ENCODE data around the gene SPATA25.
A peak's percentile ranks its signal among the peaks of the same experiment; 100 is the strongest.

The SPATA25 gene

DNA sequence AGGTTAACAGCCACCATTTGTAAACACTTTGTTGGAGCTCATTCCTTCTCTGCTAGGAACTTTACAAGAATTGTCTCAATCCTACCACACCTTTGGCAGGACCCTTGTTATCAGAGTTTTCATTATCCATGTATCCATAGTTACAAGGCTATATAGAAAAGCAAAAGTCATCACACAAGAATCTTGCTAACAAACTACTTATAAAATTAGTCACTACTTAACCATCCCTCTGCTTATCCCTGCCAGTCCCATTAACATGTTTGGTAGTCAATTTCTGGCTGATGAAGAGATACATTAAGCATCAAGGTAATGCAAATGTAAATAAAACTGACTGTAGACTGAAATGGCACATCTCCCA is 19.6 kb downstream of the SPATA25 start:
- FAIRE-seq, result no peak
- TF ChIP-seq POLR2AphosphoS5 (IDR thresholded peaks at IDR 0.05; ENCODE audit: low read depth, low read length) (no peak), POU2F2 (IDR thresholded peaks at IDR 0.05; ENCODE audit: low read depth, low read length) (no peak), TAF1 (IDR thresholded peaks at IDR 0.05; ENCODE audit: low read depth, low read length) (no peak), POLR2A (IDR thresholded peaks at IDR 0.05; ENCODE audit: low read depth, low read length) (no peak), PAX5 (IDR thresholded peaks at IDR 0.05; ENCODE audit: insufficient read depth, low read length, severe bottlenecking) (no peak), SPI1 (IDR thresholded peaks at IDR 0.05; ENCODE audit: low read depth, low read length) (no peak)
- DNase-seq (ENCODE audit: insufficient read length, low spot score), result no peak

GRCh38 chr20:45867136-45867818 is 20.1 kb downstream of the SPATA25 start:
- FAIRE-seq, result no peak

GRCh38 chr20:45866454-45866853 is 21.0 kb downstream of the SPATA25 start:
- no peak for FAIRE-seq

More at GRCh38 chr20:45867136-45867818, 20.1 kb downstream of the SPATA25 start:
- no peak for DNase-seq (ENCODE audit: insufficient read length, low spot score)
- TF ChIP-seq POLR2AphosphoS5 (IDR thresholded peaks at IDR 0.05; ENCODE audit: low read depth, low read length) (no peak), SPI1 (IDR thresholded peaks at IDR 0.05; ENCODE audit: low read depth, low read length) (no peak), POLR2A (IDR thresholded peaks at IDR 0.05; ENCODE audit: low read depth, low read length) (no peak), TAF1 (IDR thresholded peaks at IDR 0.05; ENCODE audit: low read depth, low read length) (no peak), POU2F2 (IDR thresholded peaks at IDR 0.05; ENCODE audit: low read depth, low read length) (no peak), PAX5 (IDR thresholded peaks at IDR 0.05; ENCODE audit: insufficient read depth, low read length, severe bottlenecking) (no peak)

GRCh38 chr20:45863543-45864470 is 23.6 kb downstream of the SPATA25 start:
- TF ChIP-seq POLR2A (IDR thresholded peaks at IDR 0.05; ENCODE audit: low read depth, low read length), result no peak
- TF ChIP-seq SPI1 (IDR thresholded peaks at IDR 0.05; ENCODE audit: low read depth, low read length), result no peak
- no peak for TF ChIP-seq PAX5 (IDR thresholded peaks at IDR 0.05; ENCODE audit: insufficient read depth, low read length, severe bottlenecking)
- TF ChIP-seq POLR2AphosphoS5 (IDR thresholded peaks at IDR 0.05; ENCODE audit: low read depth, low read length), result no peak
- TF ChIP-seq TAF1 (IDR thresholded peaks at IDR 0.05; ENCODE audit: low read depth, low read length), result no peak
- no peak for TF ChIP-seq POU2F2 (IDR thresholded peaks at IDR 0.05; ENCODE audit: low read depth, low read length)
- DNase-seq (ENCODE audit: insufficient read length, low spot score), result no peak
- no peak for FAIRE-seq

More at GRCh38 chr20:45866454-45866853, 21.0 kb downstream of the SPATA25 start:
- DNase-seq (ENCODE audit: insufficient read length, low spot score), result no peak
- TF ChIP-seq POLR2A (IDR thresholded peaks at IDR 0.05; ENCODE audit: low read depth, low read length) (no peak), POU2F2 (IDR thresholded peaks at IDR 0.05; ENCODE audit: low read depth, low read length) (no peak), TAF1 (IDR thresholded peaks at IDR 0.05; ENCODE audit: low read depth, low read length) (no peak), POLR2AphosphoS5 (IDR thresholded peaks at IDR 0.05; ENCODE audit: low read depth, low read length) (no peak)

- no peak for TF ChIP-seq POU2F2 (IDR thresholded peaks at IDR 0.05; ENCODE audit: low read depth, low read length)
- no peak for TF ChIP-seq PAX5 (IDR thresholded peaks at IDR 0.05; ENCODE audit: insufficient read depth, low read length, severe bottlenecking)
- TF ChIP-seq SPI1 (IDR thresholded peaks at IDR 0.05; ENCODE audit: low read depth, low read length), result no peak
- TF ChIP-seq POLR2AphosphoS5 (IDR thresholded peaks at IDR 0.05; ENCODE audit: low read depth, low read length), result no peak
- no peak for TF ChIP-seq POLR2A (IDR thresholded peaks at IDR 0.05; ENCODE audit: low read depth, low read length)
- TF ChIP-seq TAF1 (IDR thresholded peaks at IDR 0.05; ENCODE audit: low read depth, low read length), result no peak
- DNase-seq (ENCODE audit: insufficient read length, low spot score), result no peak
- no peak for FAIRE-seq
These were observed 26.0 kb downstream of the SPATA25 start for GRCh38 chr20:45861221-45862075.

DNA sequence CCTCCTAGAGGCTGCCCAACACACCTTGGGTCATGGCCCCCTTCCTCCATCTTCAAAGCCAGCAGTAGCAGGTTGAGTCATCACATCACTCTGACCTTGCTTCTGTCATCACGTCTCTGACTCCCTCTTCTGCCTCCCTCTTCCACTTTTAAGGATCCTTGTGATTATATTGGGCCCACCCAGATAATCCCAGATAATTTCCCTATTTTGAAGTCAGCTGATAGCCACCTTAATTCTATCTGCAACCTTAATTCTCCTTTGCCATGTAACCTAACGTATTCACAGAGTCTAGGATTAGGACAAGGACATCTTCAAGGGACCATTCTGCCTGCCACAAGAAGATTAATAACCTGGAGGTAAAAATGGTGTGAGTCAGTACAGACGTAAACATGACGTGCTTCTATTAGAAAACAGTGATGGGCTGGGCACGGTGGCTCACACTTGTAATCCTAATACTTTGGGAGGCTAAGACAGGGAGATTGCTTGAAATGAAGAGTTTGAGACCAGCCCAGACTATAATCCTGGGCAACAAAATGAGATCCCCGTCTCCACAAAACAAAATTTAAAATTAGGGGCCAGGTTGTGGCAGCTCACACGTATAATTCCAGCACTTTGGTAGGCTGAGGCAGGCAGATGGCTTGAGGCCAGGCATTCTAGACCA is 26.7 kb downstream of the SPATA25 start:
- no peak for DNase-seq (ENCODE audit: insufficient read length, low spot score)
- no peak for TF ChIP-seq POLR2A (IDR thresholded peaks at IDR 0.05; ENCODE audit: low read depth, low read length)
- TF ChIP-seq SPI1 (IDR thresholded peaks at IDR 0.05; ENCODE audit: low read depth, low read length), result no peak
- TF ChIP-seq POLR2AphosphoS5 (IDR thresholded peaks at IDR 0.05; ENCODE audit: low read depth, low read length), result no peak
- no peak for TF ChIP-seq POU2F2 (IDR thresholded peaks at IDR 0.05; ENCODE audit: low read depth, low read length)
- no peak for TF ChIP-seq PAX5 (IDR thresholded peaks at IDR 0.05; ENCODE audit: insufficient read depth, low read length, severe bottlenecking)
- no peak for TF ChIP-seq TAF1 (IDR thresholded peaks at IDR 0.05; ENCODE audit: low read depth, low read length)
- FAIRE-seq, result no peak

- TF ChIP-seq POLR2A (IDR thresholded peaks at IDR 0.05; ENCODE audit: low read depth, low read length) (no peak), POLR2AphosphoS5 (IDR thresholded peaks at IDR 0.05; ENCODE audit: low read depth, low read length) (no peak), PAX5 (IDR thresholded peaks at IDR 0.05; ENCODE audit: insufficient read depth, low read length, severe bottlenecking) (no peak), POU2F2 (IDR thresholded peaks at IDR 0.05; ENCODE audit: low read depth, low read length) (no peak), SPI1 (IDR thresholded peaks at IDR 0.05; ENCODE audit: low read depth, low read length) (no peak), TAF1 (IDR thresholded peaks at IDR 0.05; ENCODE audit: low read depth, low read length) (no peak)
- DNase-seq (ENCODE audit: insufficient read length, low spot score) (no peak), FAIRE-seq (no peak)
These were observed 27.5 kb downstream of the SPATA25 start for GRCh38 chr20:45859916-45860315.

- TF ChIP-seq SPI1 (IDR thresholded peaks at IDR 0.05; ENCODE audit: low read depth, low read length) (no peak), POU2F2 (IDR thresholded peaks at IDR 0.05; ENCODE audit: low read depth, low read length) (no peak), POLR2AphosphoS5 (IDR thresholded peaks at IDR 0.05; ENCODE audit: low read depth, low read length) (no peak), TAF1 (IDR thresholded peaks at IDR 0.05; ENCODE audit: low read depth, low read length) (no peak), POLR2A (IDR thresholded peaks at IDR 0.05; ENCODE audit: low read depth, low read length) (no peak), PAX5 (IDR thresholded peaks at IDR 0.05; ENCODE audit: insufficient read depth, low read length, severe bottlenecking) (no peak)
- FAIRE-seq (no peak), DNase-seq (ENCODE audit: insufficient read length, low spot score) (peak; percentile 39)
These were observed 29.6 kb downstream of the SPATA25 start for GRCh38 chr20:45857882-45858216.

Data from GM12891 (cell line).